Ovary (tissue), 1 donor: Measurements from ENCODE around the gene TMCC2.

Experiments
- EP300 ChIP-seq: sonication (generic); formaldehyde crosslinking; IDR thresholded peaks from one replicate; pipeline ENCODE4 v1.6.1; 2017; ENCODE audit warnings: antibody characterized with exemption
- POLR2A ChIP-seq: fragments of 450-650 bp; IDR thresholded peaks from one replicate; pipeline ENCODE4 v1.6.1; 2017; ENCODE audit warnings: antibody characterized with exemption, mild to moderate bottlenecking, moderate library complexity

- TF ChIP-seq POLR2A: no peak
- TF ChIP-seq EP300: no peak
Observed at GRCh38 chr1:205251576-205251975, 23.8 kb downstream of the TMCC2 start.
